Coronary artery (tissue), 2 donors: ENCODE measurements around the gene FECH.

Source experiments
- DNase-seq: peaks from one replicate; pipeline ENCODE4 v3.0.0-alpha.2; 2017; ENCODE audit warnings: low spot score
- H3K27ac ChIP-seq, 2 donors: fragments of 200-600 bp; sonication (generic); one replicate each; pipeline ENCODE4 v1.5.1; 2016 to 2019
- H3K4me3 ChIP-seq: fragments of 200-600 bp; sonication (generic); 2 replicates; pipeline ENCODE4 v1.5.1; 2016; ENCODE audit warnings: mild to moderate bottlenecking, moderate library complexity
- CTCF ChIP-seq: fragments of 200-600 bp; sonication (generic); IDR thresholded peaks from one replicate; pipeline ENCODE4 v1.5.1; 2019; ENCODE audit warnings: antibody characterized with exemption

The FECH gene

DNA sequence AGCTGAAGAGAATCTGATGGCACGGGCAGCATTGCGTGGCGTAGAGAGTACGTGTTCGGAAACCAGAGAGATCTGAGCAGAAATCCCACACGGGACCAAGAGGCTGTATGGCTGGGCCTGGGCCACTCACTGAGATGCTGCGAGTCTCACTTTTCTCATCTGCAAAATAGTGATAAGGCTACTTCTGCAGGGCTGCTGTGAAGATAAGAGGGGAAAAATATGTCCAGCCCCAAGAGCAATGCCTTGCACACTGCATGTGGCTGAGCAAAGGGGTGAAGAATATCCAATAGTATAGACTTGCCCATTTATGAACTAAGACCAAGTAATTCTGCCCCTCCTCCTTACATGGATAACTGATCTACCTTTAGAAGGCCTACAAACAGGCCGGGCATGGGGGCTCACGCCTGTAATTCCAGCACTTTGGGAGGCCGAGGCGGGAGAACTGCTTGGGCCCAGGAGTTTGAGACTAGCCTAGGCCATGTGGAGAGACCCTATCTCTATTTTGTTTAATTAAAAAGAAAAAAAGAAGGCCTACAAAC is 3.1 kb downstream of the FECH start:
- TF ChIP-seq CTCF = no peak
- H3K27ac ChIP-seq = no peak overlapping the region
- no peak overlapping the region for H3K4me3 ChIP-seq
- no peak for DNase-seq

GRCh38 chr18:57581301-57581934 is 5.1 kb downstream of the FECH start:
- DNase-seq = no peak
- Histone ChIP-seq H3K27ac (peak overlapping the region in 1 of 2 donors; percentile 21), H3K4me3 (no peak overlapping the region)
- no peak for TF ChIP-seq CTCF

GRCh38 chr18:57579934-57580333 is 6.6 kb downstream of the FECH start:
- Histone ChIP-seq H3K27ac (no peak overlapping the region), H3K4me3 (no peak overlapping the region)
- TF ChIP-seq CTCF = no peak
- DNase-seq = no peak

DNA sequence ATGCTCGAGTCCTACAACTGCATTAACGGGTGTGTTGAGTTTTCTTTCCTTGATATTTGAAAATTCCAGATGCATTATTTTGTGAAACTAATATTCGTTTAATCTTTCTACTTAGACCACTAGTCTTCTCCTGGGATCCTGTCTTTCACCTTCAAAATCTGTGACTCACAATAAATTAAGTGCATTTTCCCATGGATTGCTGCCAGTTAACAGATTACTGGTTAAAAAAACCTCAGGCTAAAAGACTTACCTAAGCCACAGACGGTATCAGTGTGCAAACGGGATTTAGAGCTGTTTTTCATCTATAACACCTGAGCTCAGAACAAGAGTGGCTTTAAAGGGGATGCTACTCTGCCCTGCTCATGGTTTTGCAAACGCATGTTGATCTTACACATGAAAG is 10.2 kb downstream of the FECH start:
- TF ChIP-seq CTCF = no peak
- no peak overlapping the region for H3K27ac ChIP-seq
- DNase-seq = no peak
- no peak overlapping the region for H3K4me3 ChIP-seq

DNA sequence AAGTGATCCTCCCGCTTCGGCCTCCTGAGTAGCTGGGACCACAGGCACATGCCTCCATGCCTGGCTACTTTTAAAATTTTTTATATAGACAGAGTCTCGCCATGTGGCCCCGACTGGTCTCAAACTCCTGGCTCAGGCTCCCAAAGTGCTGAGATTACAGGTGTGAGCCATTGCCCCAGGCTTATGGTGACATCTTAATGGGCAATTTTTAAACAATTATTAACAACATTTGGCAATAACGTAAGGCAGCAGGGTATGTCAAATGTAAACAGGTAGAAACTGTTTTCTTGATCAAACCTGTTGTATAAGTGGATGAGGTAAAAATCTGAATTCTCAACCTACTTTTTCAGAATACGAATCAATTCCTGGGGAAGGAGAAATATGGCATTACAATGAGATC is 11.0 kb downstream of the FECH start:
- no peak overlapping the region for H3K27ac ChIP-seq
- no peak for TF ChIP-seq CTCF
- no peak for DNase-seq
- H3K4me3 ChIP-seq = no peak overlapping the region

GRCh38 chr18:57574866-57575265 is 11.6 kb downstream of the FECH start:
- no peak overlapping the region for H3K27ac ChIP-seq
- no peak for DNase-seq

More at GRCh38 chr18:57574866-57575265, 11.6 kb downstream of the FECH start:
- H3K4me3 ChIP-seq = no peak overlapping the region
- no peak for TF ChIP-seq CTCF
